GM06990 (cell line): ENCODE results near the gene HS2ST1.

ENCODE experiments used
- DNase-seq: peaks from one replicate; pipeline ENCODE4 v3.0.0-alpha.2; 2011; ENCODE audit not compliant: insufficient read length; ENCODE audit errors: extremely low read depth
- H3K27me3 ChIP-seq: replicated peaks from 2 replicates; pipeline ENCODE4 v1.6.0; 2011; ENCODE audit warnings: low read length; ENCODE audit not compliant: control insufficient read depth, insufficient read depth
- H3K36me3 ChIP-seq: 2 replicates; pipeline ENCODE4 v1.5.1; 2011; ENCODE audit warnings: low read length; ENCODE audit not compliant: control insufficient read depth, insufficient read depth
- H3K4me3 ChIP-seq: replicated peaks from 2 replicates; pipeline ENCODE4 v1.5.1; 2011; ENCODE audit warnings: low read depth, mild to moderate bottlenecking, control low read depth, low read length
- TF ChIP-seq, protein P1 (sequence below): IDR thresholded peaks from 2 replicates; pipeline ENCODE4 v1.5.1; 2011; ENCODE audit warnings: low read length, control low read depth, mild to moderate bottlenecking, inconsistent platforms; ENCODE audit not compliant: insufficient read depth, poor library complexity, severe bottlenecking

Gene HS2ST1

GRCh38 chr1:86906419-86906818 is 8.0 kb upstream of the HS2ST1 start:
- H3K4me3 ChIP-seq, result no peak overlapping the region
- DNase-seq, result no peak
- no peaks in the 10 kb centered on the region for H3K27me3 ChIP-seq
- H3K36me3 ChIP-seq, result peaks cover 3% of the 10 kb centered on the region
- TF ChIP-seq, protein P1, sequence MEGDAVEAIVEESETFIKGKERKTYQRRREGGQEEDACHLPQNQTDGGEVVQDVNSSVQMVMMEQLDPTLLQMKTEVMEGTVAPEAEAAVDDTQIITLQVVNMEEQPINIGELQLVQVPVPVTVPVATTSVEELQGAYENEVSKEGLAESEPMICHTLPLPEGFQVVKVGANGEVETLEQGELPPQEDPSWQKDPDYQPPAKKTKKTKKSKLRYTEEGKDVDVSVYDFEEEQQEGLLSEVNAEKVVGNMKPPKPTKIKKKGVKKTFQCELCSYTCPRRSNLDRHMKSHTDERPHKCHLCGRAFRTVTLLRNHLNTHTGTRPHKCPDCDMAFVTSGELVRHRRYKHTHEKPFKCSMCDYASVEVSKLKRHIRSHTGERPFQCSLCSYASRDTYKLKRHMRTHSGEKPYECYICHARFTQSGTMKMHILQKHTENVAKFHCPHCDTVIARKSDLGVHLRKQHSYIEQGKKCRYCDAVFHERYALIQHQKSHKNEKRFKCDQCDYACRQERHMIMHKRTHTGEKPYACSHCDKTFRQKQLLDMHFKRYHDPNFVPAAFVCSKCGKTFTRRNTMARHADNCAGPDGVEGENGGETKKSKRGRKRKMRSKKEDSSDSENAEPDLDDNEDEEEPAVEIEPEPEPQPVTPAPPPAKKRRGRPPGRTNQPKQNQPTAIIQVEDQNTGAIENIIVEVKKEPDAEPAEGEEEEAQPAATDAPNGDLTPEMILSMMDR, result no peak

GRCh38 chr1:86912281-86912900 is 2.0 kb upstream of the HS2ST1 start:
- no peaks in the 10 kb centered on the region for H3K27me3 ChIP-seq
- H3K36me3 ChIP-seq, result no peaks in the 10 kb centered on the region
- H3K4me3 ChIP-seq, result peak overlapping the region; percentile 95
- TF ChIP-seq, protein P1, result no peak
- DNase-seq, result no peak

DNA sequence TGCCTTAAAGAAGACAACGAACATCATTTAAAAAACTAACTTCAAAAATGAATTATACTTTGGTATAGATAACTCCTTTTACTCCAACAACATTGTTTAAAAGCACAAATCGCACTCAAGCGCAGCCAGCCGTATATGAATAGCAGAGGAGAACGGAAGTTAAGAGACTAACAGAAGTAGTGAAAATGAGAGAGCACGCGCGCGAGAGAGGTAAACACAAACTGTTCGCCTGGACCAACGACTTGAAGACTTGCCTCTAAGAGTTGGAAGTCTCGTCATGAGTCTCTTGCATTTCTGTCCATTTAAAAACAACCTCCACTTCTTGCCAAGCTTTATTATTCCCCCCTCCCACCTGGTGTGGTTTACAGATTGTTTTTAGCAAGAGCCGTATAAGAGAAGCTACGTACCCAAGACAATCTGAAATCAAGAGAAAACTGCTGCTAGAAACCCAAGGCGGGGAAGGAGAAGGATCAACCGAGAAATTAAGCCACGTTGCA is 988 bp upstream of the HS2ST1 start:
- DNase-seq, result peak; percentile 39
- no peaks in the 10 kb centered on the region for H3K27me3 ChIP-seq
- no peaks in the 10 kb centered on the region for H3K36me3 ChIP-seq
- TF ChIP-seq, protein P1, result no peak
- peak overlapping the region; percentile 95 for H3K4me3 ChIP-seq

- TF ChIP-seq, protein P1, result no peak
- peak within 1 kb of the TSS; percentile 95 for H3K4me3 ChIP-seq
- DNase-seq, result peak; percentile 94
- H3K27me3 ChIP-seq, result no peaks in the 10 kb centered on the region
- H3K36me3 ChIP-seq, result no peaks in the 10 kb centered on the region
Observed at GRCh38 chr1:86913896-86914600, 387 bp upstream of the HS2ST1 start, which contains the start of gene SELENOF. Gene SELENOF, minus strand, starts transcription at chr1:86914126. Its CDS starts 15 bp downstream, at chr1:86914111.

- peak; percentile 73 for DNase-seq
- TF ChIP-seq, protein P1, result no peak
- peak overlapping the region; percentile 94 for H3K4me3 ChIP-seq
- H3K36me3 ChIP-seq, result no peaks in the 10 kb centered on the region
- H3K27me3 ChIP-seq, result no peaks in the 10 kb centered on the region
Observed at GRCh38 chr1:86914998-86915736, 732 bp downstream of the HS2ST1 start.
